Astrocyte (in vitro differentiated cells and primary cell): Measurements from ENCODE around the gene LRIT3.

ENCODE experiments used
- EZH2 ChIP-seq: IDR thresholded peaks from 2 replicates; pipeline ENCODE4 v1.6.1; 2012; ENCODE audit warnings: mild to moderate bottlenecking, low read length, inconsistent platforms; ENCODE audit not compliant: insufficient read depth
- TF ChIP-seq, protein P1 (sequence below): IDR thresholded peaks from 2 replicates; pipeline ENCODE4 v1.5.1; 2011; ENCODE audit warnings: low read depth, mild to moderate bottlenecking, inconsistent platforms, low read length, moderate library complexity; ENCODE audit not compliant: insufficient read depth

- TF ChIP-seq, protein P1, sequence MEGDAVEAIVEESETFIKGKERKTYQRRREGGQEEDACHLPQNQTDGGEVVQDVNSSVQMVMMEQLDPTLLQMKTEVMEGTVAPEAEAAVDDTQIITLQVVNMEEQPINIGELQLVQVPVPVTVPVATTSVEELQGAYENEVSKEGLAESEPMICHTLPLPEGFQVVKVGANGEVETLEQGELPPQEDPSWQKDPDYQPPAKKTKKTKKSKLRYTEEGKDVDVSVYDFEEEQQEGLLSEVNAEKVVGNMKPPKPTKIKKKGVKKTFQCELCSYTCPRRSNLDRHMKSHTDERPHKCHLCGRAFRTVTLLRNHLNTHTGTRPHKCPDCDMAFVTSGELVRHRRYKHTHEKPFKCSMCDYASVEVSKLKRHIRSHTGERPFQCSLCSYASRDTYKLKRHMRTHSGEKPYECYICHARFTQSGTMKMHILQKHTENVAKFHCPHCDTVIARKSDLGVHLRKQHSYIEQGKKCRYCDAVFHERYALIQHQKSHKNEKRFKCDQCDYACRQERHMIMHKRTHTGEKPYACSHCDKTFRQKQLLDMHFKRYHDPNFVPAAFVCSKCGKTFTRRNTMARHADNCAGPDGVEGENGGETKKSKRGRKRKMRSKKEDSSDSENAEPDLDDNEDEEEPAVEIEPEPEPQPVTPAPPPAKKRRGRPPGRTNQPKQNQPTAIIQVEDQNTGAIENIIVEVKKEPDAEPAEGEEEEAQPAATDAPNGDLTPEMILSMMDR: no peak
- TF ChIP-seq EZH2: no peak
These were observed 60.8 kb downstream of the LRIT3 start for GRCh38 chr4:109908731-109909130.
